AG04450 (cell line): ENCODE measurements around the gene ETV6. TPM values are rescaled to one million over a fixed set of nuclear protein-coding genes. Genes with fewer than 3 reads are reported as not detected.

Experiments
- CTCF ChIA-PET: fragments of 300-600, 350-600 bp; formaldehyde crosslinking; extraction: SDS; loops from one replicate; lab custom pipeline; 2022; ENCODE audit warnings: antibody characterized with exemption, inconsistent platforms; lab: Charles Lee
- POLR2A ChIA-PET: fragments of 350-600 bp; formaldehyde crosslinking; extraction: SDS; loops from one replicate; lab custom pipeline; 2021; ENCODE audit warnings: antibody characterized with exemption, inconsistent platforms; lab: Yijun Ruan, JAX
- DNase-seq: peaks from one replicate; pipeline ENCODE4 v3.0.0-alpha.2; 2011; ENCODE audit warnings: low read depth, low spot score
- H3K27ac ChIP-seq: one replicate; pipeline ENCODE4 v1.5.1; 2012; ENCODE audit warnings: low read depth, low read length, control low read depth
- H3K27me3 ChIP-seq: one replicate; pipeline ENCODE4 v1.6.0; 2012; ENCODE audit warnings: low read length; ENCODE audit not compliant: control insufficient read depth, insufficient read depth
- H3K4me3 ChIP-seq: 2 replicates; pipeline ENCODE4 v1.5.1; 2011; ENCODE audit warnings: mild to moderate bottlenecking, low read depth, low read length, control low read depth
- H3K9me3 ChIP-seq: 2 replicates; pipeline ENCODE4 v1.5.1; 2012; ENCODE audit warnings: low read length; ENCODE audit not compliant: control insufficient read depth, insufficient read depth
- polyA plus RNA-seq: library from polyadenylated mRNA; depleted of rRNA; stranded (reverse); fragments of >200 nt; gene quantifications from 2 replicates; pipeline ENCODE4 v1.2.3, GENCODE V29; 2011
- TF ChIP-seq, protein P1 (sequence below): IDR thresholded peaks from 2 replicates; pipeline ENCODE4 v1.5.1; 2011; ENCODE audit warnings: low read depth, low read length, control low read depth, inconsistent platforms

ETV6 gene
- polyA plus RNA-seq, 1 experiment: 7.9 TPM

DNA sequence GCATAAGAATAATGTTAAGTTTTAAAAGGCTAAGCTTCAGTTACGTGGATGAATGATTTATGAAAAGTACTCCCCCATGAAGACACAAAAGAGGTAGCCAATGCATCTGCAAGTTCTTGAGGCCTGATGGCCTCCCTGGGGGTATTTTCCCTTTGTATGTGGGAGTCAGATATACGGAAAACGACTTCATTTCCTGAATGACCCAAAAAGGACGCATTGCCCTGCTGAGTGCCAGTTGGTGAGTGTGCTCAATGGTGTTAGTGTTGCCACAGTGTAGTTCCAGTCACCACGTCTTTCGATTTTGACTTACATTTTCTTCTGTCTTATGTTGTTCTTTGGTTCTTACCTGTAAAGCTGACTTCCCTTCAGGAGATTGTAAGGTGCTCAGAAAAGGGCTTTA lies 8.0 kb downstream of the ETV6 start:
- TF ChIP-seq, protein P1, sequence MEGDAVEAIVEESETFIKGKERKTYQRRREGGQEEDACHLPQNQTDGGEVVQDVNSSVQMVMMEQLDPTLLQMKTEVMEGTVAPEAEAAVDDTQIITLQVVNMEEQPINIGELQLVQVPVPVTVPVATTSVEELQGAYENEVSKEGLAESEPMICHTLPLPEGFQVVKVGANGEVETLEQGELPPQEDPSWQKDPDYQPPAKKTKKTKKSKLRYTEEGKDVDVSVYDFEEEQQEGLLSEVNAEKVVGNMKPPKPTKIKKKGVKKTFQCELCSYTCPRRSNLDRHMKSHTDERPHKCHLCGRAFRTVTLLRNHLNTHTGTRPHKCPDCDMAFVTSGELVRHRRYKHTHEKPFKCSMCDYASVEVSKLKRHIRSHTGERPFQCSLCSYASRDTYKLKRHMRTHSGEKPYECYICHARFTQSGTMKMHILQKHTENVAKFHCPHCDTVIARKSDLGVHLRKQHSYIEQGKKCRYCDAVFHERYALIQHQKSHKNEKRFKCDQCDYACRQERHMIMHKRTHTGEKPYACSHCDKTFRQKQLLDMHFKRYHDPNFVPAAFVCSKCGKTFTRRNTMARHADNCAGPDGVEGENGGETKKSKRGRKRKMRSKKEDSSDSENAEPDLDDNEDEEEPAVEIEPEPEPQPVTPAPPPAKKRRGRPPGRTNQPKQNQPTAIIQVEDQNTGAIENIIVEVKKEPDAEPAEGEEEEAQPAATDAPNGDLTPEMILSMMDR: no peak
- H3K27ac ChIP-seq: no peak overlapping the region
- POLR2A ChIA-PET: no interaction called here
- no peak overlapping the region for H3K4me3 ChIP-seq
- no peaks in the 10 kb centered on the region for H3K27me3 ChIP-seq
- CTCF ChIA-PET: interaction anchor here (2.3 kb wide), 1 partner anchor 375 kb away, joined by 9 read pairs; no protein-coding TSS in a partner anchor
- no peak for DNase-seq
- H3K9me3 ChIP-seq: no peaks in the 10 kb centered on the region

DNA sequence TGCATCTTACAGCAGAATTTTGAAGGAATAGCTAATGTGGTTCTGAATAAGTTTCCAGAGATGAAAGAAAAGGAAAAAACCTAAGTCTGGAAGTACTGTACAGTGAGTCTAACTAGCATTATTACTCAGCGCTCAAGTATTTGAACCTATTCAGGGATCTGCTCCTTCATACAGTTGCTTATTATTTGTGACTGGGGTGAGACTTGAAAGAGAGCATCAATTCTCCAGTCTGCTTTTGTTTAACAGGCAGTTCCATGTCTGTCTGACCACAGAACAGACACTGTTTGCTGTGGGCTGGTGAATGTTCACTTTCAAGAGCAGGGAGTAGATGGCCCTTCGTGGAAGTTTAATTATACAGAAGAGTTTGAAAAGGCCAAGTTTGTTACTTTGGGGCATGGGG lies 9.3 kb downstream of the ETV6 start:
- Histone ChIP-seq H3K27me3 (no peaks in the 10 kb centered on the region), H3K9me3 (no peaks in the 10 kb centered on the region), H3K4me3 (no peak overlapping the region), H3K27ac (no peak overlapping the region)
- ChIA-PET POLR2A (no interaction called here), CTCF (interaction anchor here (2.3 kb wide), 1 partner anchor 374 kb away, joined by 9 read pairs; no protein-coding TSS in a partner anchor)
- TF ChIP-seq, protein P1: no peak
- DNase-seq: no peak

DNA sequence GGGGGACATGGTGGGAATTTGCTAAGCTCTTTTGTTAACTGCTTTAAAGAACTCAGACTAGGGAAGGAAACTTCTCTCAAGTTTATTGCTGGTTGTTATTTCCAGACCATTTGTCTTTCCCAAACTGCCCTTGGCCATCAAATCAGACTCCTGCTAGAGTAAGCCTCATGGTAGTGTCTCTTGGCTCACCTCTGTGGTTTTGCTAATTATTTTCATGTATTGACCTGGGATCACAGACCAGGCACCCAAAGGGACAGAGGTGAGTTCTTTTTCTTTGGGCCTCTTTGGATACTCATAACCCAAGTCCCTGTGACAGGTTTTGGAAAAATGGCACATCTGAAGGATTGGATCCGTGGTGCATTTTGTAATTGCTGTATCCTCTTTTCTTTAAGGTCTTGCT lies 11.2 kb downstream of the ETV6 start:
- Histone ChIP-seq H3K27me3 (no peaks in the 10 kb centered on the region), H3K9me3 (no peaks in the 10 kb centered on the region), H3K4me3 (no peak overlapping the region), H3K27ac (no peak overlapping the region)
- POLR2A ChIA-PET: interaction anchor here (0.7 kb wide), 1 partner anchor 1177 kb away, joined by 4 read pairs; no protein-coding TSS in a partner anchor
- TF ChIP-seq, protein P1: no peak
- CTCF ChIA-PET: no interaction called here
- no peak for DNase-seq

DNA sequence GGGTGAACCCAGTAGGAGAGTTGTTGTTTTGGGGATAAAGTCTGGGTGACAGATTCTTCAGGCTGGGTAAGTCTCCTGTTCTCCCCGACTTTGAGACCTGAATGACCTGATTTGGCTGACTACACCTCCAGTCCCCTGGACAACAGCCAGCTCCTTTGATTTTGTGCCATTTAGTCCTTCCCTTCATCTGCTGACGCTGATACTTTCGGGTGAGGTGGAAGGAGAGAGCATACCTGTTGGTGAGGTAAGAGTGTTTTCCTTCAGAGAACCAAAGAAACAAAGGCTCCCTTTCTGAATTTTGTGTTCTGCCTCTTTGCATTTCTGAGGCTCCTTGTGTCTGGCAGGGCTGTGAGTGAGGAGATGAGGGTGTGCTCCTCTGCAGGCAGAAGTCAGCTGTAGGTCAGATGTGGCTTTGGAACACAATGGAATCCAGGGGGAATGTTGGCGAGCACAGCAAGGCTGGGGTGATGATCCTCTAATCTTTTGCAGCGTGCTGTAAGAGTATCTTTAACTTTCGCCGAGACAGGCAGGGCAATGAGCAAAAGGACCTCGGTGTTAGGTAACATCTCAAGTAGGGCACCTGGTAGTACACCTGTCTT lies 12.1 kb downstream of the ETV6 start:
- H3K27ac ChIP-seq: no peak overlapping the region
- no peaks in the 10 kb centered on the region for H3K9me3 ChIP-seq
- TF ChIP-seq, protein P1: no peak
- POLR2A ChIA-PET: no interaction called here
- no peaks in the 10 kb centered on the region for H3K27me3 ChIP-seq
- CTCF ChIA-PET: no interaction called here
- no peak for DNase-seq
- no peak overlapping the region for H3K4me3 ChIP-seq

DNA sequence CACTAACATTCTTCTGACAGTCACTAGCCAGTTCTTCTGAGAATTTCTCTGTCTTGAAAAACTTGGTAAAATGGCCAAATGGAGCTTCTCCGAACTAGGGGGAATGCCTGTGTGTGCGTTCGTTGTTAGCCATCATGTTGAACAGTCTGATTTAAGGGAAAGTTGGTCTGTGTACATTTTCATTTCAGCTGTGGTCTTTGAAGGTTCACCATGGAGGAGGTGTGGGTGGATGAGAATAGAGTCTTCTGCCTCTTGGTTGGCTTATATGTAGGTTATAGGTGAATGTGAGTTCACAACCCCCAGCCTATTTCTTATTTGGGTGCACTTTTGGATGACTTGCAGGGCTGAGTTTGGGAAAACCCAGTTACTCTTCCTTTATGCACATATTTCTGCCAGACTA lies 12.9 kb downstream of the ETV6 start:
- Histone ChIP-seq H3K4me3 (no peak overlapping the region), H3K27me3 (no peaks in the 10 kb centered on the region), H3K27ac (no peak overlapping the region), H3K9me3 (no peaks in the 10 kb centered on the region)
- CTCF ChIA-PET: no interaction called here
- TF ChIP-seq, protein P1: no peak
- POLR2A ChIA-PET: interaction anchor here (0.5 kb wide), 1 partner anchor 131 kb away, joined by 3 read pairs; no protein-coding TSS in a partner anchor
- no peak for DNase-seq
